ENCODE data around the gene ADGRD1.

The ADGRD1 gene

DNA sequence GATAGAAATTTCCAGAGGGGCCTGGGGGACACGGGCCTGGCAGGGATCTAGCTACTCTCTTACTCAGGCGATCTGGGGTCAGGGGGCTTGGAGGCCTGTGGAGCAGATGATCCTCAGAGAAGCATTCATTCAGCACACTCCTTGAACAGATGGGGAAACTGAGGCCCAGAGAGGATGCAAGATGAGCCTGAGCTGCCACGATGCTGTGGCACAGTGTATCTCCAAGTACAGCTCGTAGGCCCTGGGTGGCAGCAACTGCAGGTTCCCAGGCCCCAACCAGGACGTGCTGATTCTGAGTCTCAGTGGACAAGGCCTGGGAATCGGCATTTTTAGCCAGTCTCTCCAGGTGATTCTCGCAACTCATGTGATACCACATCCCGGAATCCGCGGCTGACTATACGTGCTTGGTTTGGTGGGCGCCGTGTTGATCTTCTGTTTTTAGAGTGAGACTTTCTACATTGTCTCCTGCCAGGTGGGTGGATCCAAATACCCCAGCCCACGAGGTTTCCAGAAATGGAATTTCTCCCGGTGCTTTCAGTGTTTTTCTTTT is 22.5 kb downstream of the ADGRD1 start:
- Histone ChIP-seq H3K36me3 (ENCODE audit: low read depth) (no peaks in the 10 kb centered on the region), H3K9me3 (ENCODE audit: severe bottlenecking) (no peaks in the 10 kb centered on the region), H3K27ac (ENCODE audit: poor library complexity, severe bottlenecking) (no peak overlapping the region), H3K4me1 (ENCODE audit: insufficient read depth, poor library complexity, severe bottlenecking) (no peaks in the 10 kb centered on the region), H3K4me3 (ENCODE audit: severe bottlenecking) (no peak overlapping the region), H3K27me3 (ENCODE audit: insufficient read depth, poor library complexity, severe bottlenecking) (peaks cover 6% of the 10 kb centered on the region)
- ATAC-seq (ENCODE audit: low read depth) (no peak), DNase-seq (ENCODE audit: low spot score) (no peak)
- TF ChIP-seq, protein P1, sequence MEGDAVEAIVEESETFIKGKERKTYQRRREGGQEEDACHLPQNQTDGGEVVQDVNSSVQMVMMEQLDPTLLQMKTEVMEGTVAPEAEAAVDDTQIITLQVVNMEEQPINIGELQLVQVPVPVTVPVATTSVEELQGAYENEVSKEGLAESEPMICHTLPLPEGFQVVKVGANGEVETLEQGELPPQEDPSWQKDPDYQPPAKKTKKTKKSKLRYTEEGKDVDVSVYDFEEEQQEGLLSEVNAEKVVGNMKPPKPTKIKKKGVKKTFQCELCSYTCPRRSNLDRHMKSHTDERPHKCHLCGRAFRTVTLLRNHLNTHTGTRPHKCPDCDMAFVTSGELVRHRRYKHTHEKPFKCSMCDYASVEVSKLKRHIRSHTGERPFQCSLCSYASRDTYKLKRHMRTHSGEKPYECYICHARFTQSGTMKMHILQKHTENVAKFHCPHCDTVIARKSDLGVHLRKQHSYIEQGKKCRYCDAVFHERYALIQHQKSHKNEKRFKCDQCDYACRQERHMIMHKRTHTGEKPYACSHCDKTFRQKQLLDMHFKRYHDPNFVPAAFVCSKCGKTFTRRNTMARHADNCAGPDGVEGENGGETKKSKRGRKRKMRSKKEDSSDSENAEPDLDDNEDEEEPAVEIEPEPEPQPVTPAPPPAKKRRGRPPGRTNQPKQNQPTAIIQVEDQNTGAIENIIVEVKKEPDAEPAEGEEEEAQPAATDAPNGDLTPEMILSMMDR (IDR thresholded peaks at IDR 0.05; ENCODE audit: poor library complexity, severe bottlenecking) = no peak

DNA sequence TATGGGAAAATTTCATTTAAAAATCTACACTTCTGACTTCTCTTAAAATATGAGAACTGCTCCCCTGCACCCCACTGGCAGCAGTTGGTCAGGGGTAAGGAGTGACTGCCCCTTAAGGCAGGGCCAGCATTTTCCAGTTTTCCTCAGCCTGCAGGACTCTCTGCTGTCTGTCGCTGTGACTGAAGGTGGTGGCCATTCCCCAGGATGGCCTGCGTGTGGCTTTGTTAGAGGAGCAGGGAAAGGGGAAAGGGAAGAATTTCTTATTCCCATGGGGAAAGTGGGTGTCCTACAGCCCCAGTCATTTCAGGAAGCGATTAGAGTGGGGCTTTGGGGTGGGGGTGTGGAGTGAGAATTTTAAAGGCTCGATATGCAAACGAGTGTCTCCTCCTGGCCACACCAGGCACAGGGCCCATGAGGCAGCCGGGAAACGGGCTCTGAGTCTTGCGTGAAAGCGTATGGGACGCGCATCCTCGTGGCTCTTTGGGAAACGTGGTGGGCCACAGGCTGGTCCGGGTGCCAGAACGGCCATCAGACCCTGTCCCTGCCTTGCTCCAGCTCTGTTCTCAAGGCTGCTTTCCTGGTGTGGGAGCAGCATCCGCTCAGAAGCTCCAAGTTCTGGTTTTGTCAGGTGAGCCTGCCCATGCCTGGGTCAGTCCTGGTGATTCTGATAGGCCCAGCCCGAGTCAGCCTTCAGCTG is 23.5 kb downstream of the ADGRD1 start:
- H3K4me1 ChIP-seq (ENCODE audit: insufficient read depth, poor library complexity, severe bottlenecking) = no peaks in the 10 kb centered on the region
- no peak overlapping the region for H3K27ac ChIP-seq (ENCODE audit: poor library complexity, severe bottlenecking)
- H3K27me3 ChIP-seq (ENCODE audit: insufficient read depth, poor library complexity, severe bottlenecking) = peaks cover 10% of the 10 kb centered on the region
- TF ChIP-seq, protein P1 (IDR thresholded peaks at IDR 0.05; ENCODE audit: poor library complexity, severe bottlenecking) = no peak
- H3K4me3 ChIP-seq (ENCODE audit: severe bottlenecking) = no peak overlapping the region
- no peak for DNase-seq (ENCODE audit: low spot score)
- H3K9me3 ChIP-seq (ENCODE audit: severe bottlenecking) = no peaks in the 10 kb centered on the region
- no peak for ATAC-seq (ENCODE audit: low read depth)
- no peaks in the 10 kb centered on the region for H3K36me3 ChIP-seq (ENCODE audit: low read depth)

DNA sequence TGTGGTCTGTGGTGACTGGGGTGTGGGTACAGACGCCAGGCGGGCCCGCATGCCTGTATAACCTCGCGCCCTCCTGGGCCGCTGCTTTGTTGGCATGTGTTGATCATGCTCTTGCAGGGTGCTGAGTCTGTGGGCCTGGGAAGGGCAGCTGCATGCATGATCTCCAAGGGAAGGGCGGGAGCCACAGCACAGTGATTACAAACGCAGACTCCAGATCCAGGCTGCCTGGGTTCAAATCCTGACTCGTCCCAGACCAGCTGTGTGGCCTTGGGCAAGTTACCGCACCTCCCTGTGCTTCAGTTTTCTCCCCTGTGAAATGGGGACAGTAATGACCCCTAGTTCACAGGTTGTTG is 24.0 kb downstream of the ADGRD1 start:
- Histone ChIP-seq H3K27ac (ENCODE audit: poor library complexity, severe bottlenecking) (no peak overlapping the region), H3K27me3 (ENCODE audit: insufficient read depth, poor library complexity, severe bottlenecking) (peaks cover 10% of the 10 kb centered on the region), H3K36me3 (ENCODE audit: low read depth) (no peaks in the 10 kb centered on the region), H3K9me3 (ENCODE audit: severe bottlenecking) (no peaks in the 10 kb centered on the region), H3K4me3 (ENCODE audit: severe bottlenecking) (no peak overlapping the region), H3K4me1 (ENCODE audit: insufficient read depth, poor library complexity, severe bottlenecking) (no peaks in the 10 kb centered on the region)
- ATAC-seq (ENCODE audit: low read depth) (no peak), DNase-seq (ENCODE audit: low spot score) (no peak)
- TF ChIP-seq, protein P1 (IDR thresholded peaks at IDR 0.05; ENCODE audit: poor library complexity, severe bottlenecking) = no peak

DNA sequence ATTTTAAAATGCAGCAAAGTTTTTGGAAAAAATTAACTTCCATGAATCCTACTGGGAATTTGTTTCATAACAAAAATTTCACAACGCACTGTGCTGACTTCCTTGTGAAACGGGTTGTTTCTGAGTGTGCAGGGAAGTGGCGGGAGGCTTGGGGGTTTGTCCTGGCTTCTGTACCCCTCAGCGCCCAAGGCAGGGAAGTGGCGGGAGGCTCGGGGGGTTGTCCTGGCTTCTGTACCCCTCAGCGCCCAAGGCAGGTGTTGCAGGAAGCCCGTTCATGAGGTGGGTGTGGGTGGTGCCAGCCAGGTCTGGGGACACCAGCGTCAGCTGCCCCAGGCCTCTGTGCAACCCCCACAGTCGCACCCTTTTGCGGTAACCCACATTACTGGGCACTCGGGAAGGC is 25.1 kb downstream of the ADGRD1 start:
- H3K4me3 ChIP-seq (ENCODE audit: severe bottlenecking) = no peak overlapping the region
- no peaks in the 10 kb centered on the region for H3K9me3 ChIP-seq (ENCODE audit: severe bottlenecking)
- no peaks in the 10 kb centered on the region for H3K36me3 ChIP-seq (ENCODE audit: low read depth)
- ATAC-seq (ENCODE audit: low read depth) (no peak), DNase-seq (ENCODE audit: low spot score) (no peak)
- TF ChIP-seq, protein P1 (IDR thresholded peaks at IDR 0.05; ENCODE audit: poor library complexity, severe bottlenecking) = no peak
- no peak overlapping the region for H3K27ac ChIP-seq (ENCODE audit: poor library complexity, severe bottlenecking)
- peaks cover 10% of the 10 kb centered on the region for H3K27me3 ChIP-seq (ENCODE audit: insufficient read depth, poor library complexity, severe bottlenecking)
- no peaks in the 10 kb centered on the region for H3K4me1 ChIP-seq (ENCODE audit: insufficient read depth, poor library complexity, severe bottlenecking)

DNA sequence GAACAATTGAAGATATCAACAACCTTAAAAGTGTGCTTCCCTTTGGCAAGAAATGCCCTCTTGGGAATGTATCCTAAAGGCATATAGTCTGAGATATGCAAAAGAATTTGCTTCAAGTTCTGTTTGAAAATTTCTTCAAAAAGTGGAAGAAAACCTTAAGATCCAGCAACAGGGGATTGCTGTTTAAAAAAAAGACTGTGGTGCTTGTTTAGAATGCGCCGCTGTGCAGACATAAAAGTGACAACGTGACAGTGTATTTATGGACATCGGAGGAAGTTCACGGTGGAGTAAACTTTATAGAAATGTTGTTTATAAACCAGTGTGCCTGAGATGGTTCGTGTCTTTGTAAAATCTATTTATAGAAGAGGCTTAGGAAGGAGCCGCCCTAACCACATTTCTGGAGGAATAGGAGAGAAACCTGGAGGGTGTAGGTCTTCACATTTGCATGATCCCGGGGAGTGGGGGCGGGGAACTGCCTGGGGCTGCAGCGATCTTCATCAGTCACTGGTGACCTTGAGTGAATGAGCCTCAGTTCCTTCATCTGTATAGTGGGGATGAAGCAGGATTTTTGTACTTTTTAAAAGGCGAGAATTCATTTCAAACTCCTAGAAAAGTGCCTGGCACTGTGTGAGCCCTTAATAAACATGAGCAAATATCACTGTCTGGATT is 27.5 kb downstream of the ADGRD1 start:
- DNase-seq (ENCODE audit: low spot score) = no peak
- no peak overlapping the region for H3K4me3 ChIP-seq (ENCODE audit: severe bottlenecking)
- no peak overlapping the region for H3K27ac ChIP-seq (ENCODE audit: poor library complexity, severe bottlenecking)
- H3K9me3 ChIP-seq (ENCODE audit: severe bottlenecking) = no peaks in the 10 kb centered on the region
- TF ChIP-seq, protein P1 (IDR thresholded peaks at IDR 0.05; ENCODE audit: poor library complexity, severe bottlenecking) = no peak
- peaks cover 13% of the 10 kb centered on the region for H3K27me3 ChIP-seq (ENCODE audit: insufficient read depth, poor library complexity, severe bottlenecking)
- H3K36me3 ChIP-seq (ENCODE audit: low read depth) = no peaks in the 10 kb centered on the region
- no peaks in the 10 kb centered on the region for H3K4me1 ChIP-seq (ENCODE audit: insufficient read depth, poor library complexity, severe bottlenecking)
- ATAC-seq (ENCODE audit: low read depth) = no peak
